Cardiac muscle cell (in vitro differentiated cells and primary cell): Measurements from ENCODE around the gene SECTM1. TPM values are rescaled to one million over a fixed set of nuclear protein-coding genes. Genes with fewer than 3 reads are reported as not detected.

Source experiments
- DNase-seq, 2 donors: peaks; one replicate each; pipeline versions ENCODE4 v3.0.0 to v3.0.0-alpha.2; 2010 to 2017; ENCODE audit warnings: low read depth in 1 of 2, low spot score in 1 of 2
- H3K27ac ChIP-seq: fragments of 200-600 bp; sonication (generic); 2 replicates; pipeline ENCODE4 v1.5.1; 2016
- H3K27me3 ChIP-seq: fragments of 200-600 bp; sonication (generic); 2 replicates; pipeline ENCODE4 v1.6.0; 2016; ENCODE audit warnings: control low read depth
- H3K36me3 ChIP-seq: fragments of 200-600 bp; sonication (generic); 2 replicates; pipeline ENCODE4 v1.5.1; 2016; ENCODE audit warnings: control low read depth
- H3K4me1 ChIP-seq: fragments of 200-600 bp; sonication (generic); 2 replicates; pipeline ENCODE4 v1.8.1; 2017; ENCODE audit warnings: low read depth, mild to moderate bottlenecking, mixed run types
- H3K4me3 ChIP-seq: fragments of 200-600 bp; sonication (generic); 2 replicates; pipeline ENCODE4 v1.5.1; 2016; ENCODE audit warnings: mild to moderate bottlenecking
- H3K9me3 ChIP-seq: fragments of 200-600 bp; sonication (generic); 2 replicates; pipeline ENCODE4 v1.5.1; 2017; ENCODE audit warnings: low read depth, mild to moderate bottlenecking, control low read depth
- CTCF ChIP-seq: IDR thresholded peaks from 2 replicates; pipeline ENCODE4 v1.5.1; 2012; ENCODE audit warnings: low read depth, mild to moderate bottlenecking, low read length
- polyA plus RNA-seq: library from polyadenylated mRNA; unstranded; fragments of >200 nt; fragmentation: Nextera tagmentation; extraction: Ambion mirVana; gene quantifications from 2 replicates; pipeline ENCODE4 v1.2.1, GENCODE V29; 2016
- total RNA-seq: library from RNA; depleted of rRNA; stranded (reverse); fragments of >200 nt; gene quantifications from 2 replicates; pipeline ENCODE4 v1.2.3, GENCODE V29; 2016

Gene SECTM1
- total and polyA plus RNA-seq, 2 experiments from 2014 or later = not detected

GRCh38 chr17:82294064-82294773 is 39.3 kb downstream of the SECTM1 start:
- no peak for DNase-seq
- no peaks in the 10 kb centered on the region for H3K9me3 ChIP-seq

GRCh38 chr17:82292251-82293154 is 41.1 kb downstream of the SECTM1 start:
- H3K4me1 ChIP-seq = peaks cover 10% of the 10 kb centered on the region
- no peaks in the 10 kb centered on the region for H3K36me3 ChIP-seq
- no peaks in the 10 kb centered on the region for H3K9me3 ChIP-seq
- H3K27me3 ChIP-seq = peaks cover 12% of the 10 kb centered on the region
- H3K27ac ChIP-seq = peak overlapping the region; percentile 96
- peak overlapping the region; percentile 57 for H3K4me3 ChIP-seq
- TF ChIP-seq CTCF = no peak
- DNase-seq = peak; percentile 98 to 99

More at GRCh38 chr17:82294064-82294773, 39.3 kb downstream of the SECTM1 start:
- no peak overlapping the region for H3K4me3 ChIP-seq
- TF ChIP-seq CTCF = no peak
- H3K4me1 ChIP-seq = peaks cover 10% of the 10 kb centered on the region
- H3K27me3 ChIP-seq = peaks cover 20% of the 10 kb centered on the region
- no peak overlapping the region for H3K27ac ChIP-seq
- H3K36me3 ChIP-seq = no peaks in the 10 kb centered on the region

DNA sequence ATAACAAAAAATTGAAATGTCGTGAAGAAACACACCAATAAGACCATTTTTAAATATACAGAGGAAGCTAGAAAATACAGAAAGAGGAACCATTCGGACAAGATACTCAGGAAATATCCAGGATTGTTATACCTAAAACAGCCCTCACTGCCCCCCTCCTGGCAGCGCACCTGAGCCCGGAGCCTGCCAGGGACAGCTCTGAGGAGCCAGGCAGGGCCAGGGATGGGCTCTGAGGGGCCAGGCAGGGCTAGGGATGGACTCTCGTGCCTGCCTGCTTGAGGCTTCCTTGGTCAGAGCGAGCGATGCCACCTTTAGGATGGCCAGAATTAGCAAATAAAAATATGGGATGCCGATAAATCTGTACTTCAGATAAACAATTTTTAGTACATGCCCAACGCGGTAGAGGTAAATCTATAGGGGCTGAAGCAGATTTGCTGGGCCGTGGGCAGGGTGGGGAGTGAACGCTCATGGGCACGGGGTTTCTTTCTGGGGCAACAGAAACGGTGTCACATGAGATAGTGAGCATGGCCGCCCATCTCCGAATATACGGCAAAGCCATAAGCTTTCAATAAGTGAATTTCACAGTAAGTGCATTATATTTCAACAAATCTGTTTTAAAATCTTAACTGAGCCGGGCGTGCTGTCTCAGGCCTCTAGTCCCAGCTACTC is 41.9 kb downstream of the SECTM1 start:
- DNase-seq = no peak
- H3K9me3 ChIP-seq = no peaks in the 10 kb centered on the region
- H3K27ac ChIP-seq = peak overlapping the region; percentile 96
- peaks cover 4% of the 10 kb centered on the region for H3K27me3 ChIP-seq
- no peaks in the 10 kb centered on the region for H3K36me3 ChIP-seq
- no peak for TF ChIP-seq CTCF
- H3K4me1 ChIP-seq = peaks cover 10% of the 10 kb centered on the region
- H3K4me3 ChIP-seq = peak overlapping the region; percentile 57

- peaks cover 10% of the 10 kb centered on the region for H3K4me1 ChIP-seq
These were observed 45.4 kb downstream of the SECTM1 start for GRCh38 chr17:82287868-82288801.

More at GRCh38 chr17:82287868-82288801, 45.4 kb downstream of the SECTM1 start:
- Histone ChIP-seq H3K36me3 (no peaks in the 10 kb centered on the region), H3K27ac (no peak overlapping the region), H3K27me3 (no peaks in the 10 kb centered on the region), H3K4me3 (no peak overlapping the region), H3K9me3 (no peaks in the 10 kb centered on the region)
- DNase-seq = peak in 1 of 2 donors; percentile 89
- TF ChIP-seq CTCF = no peak
